ENCODE results near the gene PHLDB1.
"Not testable (repeated sequence)": the region's sequence is repeated elsewhere in the genome, so short reads cannot be mapped to it uniquely, and the experiment has no call there.

PHLDB1 gene

GRCh38 chr11:118657709-118658428 lies 50.5 kb downstream of the PHLDB1 start:
- DNase-seq (ENCODE audit: extremely low read depth in 1 of 2, low read depth in 1 of 2) = no peak

- no peak for DNase-seq (ENCODE audit: extremely low read depth in 1 of 2, low read depth in 1 of 2)
Observed at GRCh38 chr11:118658429-118659313, 51.3 kb downstream of the PHLDB1 start.

DNA sequence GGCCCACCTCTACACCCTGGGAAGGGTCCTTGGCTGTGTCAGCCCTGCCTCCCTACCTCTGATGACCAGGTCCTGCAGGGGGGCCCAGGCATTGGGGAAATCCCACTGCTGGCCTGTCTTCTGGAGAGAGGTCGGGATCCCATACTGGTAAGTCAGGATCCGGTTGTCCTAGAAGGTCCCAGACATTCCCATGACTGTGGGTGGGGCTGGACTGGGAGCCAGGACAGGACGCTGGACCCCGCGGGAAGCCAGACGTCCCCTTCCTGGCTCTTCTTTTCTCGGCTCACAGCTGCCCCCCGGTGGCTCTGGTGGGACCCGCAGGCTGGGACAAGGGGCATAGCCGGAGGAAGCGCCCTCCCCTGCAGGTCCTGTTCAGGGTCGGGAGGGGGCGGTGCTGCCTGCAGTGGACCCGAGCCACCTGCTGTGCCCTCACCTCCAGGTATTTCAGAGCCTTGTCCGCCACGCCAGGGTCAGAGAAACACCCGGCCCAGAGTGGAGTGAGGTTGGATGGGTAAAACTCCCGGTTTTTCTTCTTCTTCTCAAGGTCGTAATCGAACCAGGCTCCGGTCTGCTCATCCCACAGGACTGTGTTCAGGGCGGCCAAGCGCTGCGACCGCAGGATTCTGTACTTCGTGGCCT lies 52.0 kb downstream of the PHLDB1 start:
- DNase-seq (ENCODE audit: extremely low read depth in 1 of 2, low read depth in 1 of 2) = peak; percentile 74 to 83

DNA sequence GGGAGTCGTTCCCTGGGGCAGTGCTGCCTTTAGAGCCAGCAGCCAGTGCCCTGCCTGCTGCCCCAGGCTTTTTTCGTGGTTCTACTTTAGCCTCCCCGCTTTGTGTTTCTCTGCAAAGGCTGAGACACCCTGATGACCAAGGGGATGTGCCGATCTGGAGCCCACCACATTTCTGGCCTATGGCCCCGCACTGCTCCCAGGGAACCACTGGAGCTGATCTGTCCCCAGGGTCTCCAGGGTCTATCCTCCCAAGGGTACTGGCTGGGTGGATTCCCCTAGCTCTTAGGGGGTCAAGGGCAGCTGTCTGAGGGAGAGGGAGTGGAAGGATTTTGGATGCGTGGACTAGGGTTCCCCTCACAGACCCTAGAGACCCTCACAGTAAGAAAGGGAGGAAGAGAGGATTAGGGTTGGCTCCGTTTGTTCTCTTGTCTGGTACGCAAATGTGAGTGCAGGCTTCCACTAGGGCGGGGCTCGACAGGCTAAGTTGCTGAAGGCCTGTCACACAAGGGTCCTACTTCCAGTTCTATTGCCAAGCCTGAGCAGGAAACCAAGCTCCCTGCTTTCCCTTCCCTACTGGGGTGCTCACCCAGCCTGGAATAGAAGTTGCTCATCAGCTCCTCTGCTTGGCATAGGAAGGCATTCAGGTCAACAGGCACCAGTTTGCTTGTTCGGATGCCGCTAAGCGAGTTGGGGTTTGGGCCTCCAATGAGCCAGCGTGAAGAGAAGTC lies 52.7 kb downstream of the PHLDB1 start:
- no peak for DNase-seq (ENCODE audit: extremely low read depth in 1 of 2, low read depth in 1 of 2)

DNA sequence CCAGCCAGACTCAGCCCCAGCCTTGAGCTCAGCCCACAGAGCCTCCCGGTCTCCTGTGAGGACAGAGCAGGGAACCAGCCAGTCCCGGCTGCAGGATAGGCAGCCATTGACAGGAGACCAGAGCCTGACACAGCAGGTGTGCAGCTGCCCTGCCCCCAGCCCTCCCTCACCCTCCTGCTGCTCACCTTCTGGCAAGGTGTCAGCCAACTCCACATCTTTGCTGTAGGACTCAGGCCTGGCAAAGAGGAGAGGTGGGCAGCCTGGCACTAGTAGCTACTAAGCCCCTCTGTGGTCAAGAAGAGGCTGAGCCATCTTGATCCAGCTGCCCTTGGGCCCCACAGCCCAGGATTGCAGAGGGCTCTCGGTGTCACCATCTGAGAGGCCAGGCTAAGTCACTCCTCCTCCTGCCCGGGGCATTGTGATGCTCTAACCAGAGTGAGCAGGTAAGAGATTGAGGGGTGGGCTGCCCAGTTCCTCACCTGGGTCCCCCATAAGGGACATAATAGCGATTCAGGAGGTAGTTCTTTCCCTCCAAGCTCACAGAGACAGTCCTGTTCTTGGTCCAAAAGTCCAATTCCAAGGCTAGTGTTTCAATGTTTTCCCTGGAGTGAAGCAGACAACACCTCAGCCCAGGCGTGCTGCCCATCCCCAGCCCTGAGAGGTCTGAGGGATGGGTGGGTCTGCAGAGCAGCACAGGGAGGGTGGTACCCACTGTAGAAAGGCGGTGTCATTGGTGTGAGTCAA lies 53.4 kb downstream of the PHLDB1 start:
- DNase-seq (ENCODE audit: extremely low read depth in 1 of 2, low read depth in 1 of 2) = no peak

- no peak for DNase-seq (ENCODE audit: extremely low read depth in 1 of 2, low read depth in 1 of 2)
Observed at GRCh38 chr11:118661425-118662301, 54.2 kb downstream of the PHLDB1 start.

- DNase-seq (ENCODE audit: extremely low read depth in 1 of 2, low read depth in 1 of 2) = no peak
Observed at GRCh38 chr11:118662401-118663271, 55.2 kb downstream of the PHLDB1 start.

DNA sequence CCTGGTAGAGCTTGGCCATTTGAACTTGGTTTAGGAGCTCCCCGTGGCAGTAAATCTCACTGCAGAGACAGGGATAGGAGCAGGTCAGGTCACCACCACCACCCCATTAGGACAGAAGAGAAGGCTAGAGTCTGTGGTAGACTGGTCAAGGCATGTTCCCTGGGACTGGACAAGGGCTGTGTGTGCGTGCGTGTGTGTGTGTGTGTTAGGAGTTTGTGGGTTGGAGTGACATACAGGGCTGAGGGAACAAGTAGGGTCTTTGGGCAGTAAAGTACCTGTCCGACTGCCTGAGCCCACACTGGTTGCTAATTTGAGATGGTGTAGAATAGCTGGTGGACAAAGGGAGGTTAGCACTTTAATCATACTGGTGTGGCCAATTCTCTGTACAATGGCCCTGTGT lies 56.0 kb downstream of the PHLDB1 start:
- no peak for DNase-seq (ENCODE audit: extremely low read depth in 1 of 2, low read depth in 1 of 2)

- no peak for DNase-seq (ENCODE audit: extremely low read depth in 1 of 2, low read depth in 1 of 2)
Observed at GRCh38 chr11:118663902-118664301, 56.5 kb downstream of the PHLDB1 start.

GRCh38 chr11:118666371-118666770 lies 59.0 kb downstream of the PHLDB1 start:
- no peak for DNase-seq (ENCODE audit: extremely low read depth in 1 of 2, low read depth in 1 of 2)

DNA sequence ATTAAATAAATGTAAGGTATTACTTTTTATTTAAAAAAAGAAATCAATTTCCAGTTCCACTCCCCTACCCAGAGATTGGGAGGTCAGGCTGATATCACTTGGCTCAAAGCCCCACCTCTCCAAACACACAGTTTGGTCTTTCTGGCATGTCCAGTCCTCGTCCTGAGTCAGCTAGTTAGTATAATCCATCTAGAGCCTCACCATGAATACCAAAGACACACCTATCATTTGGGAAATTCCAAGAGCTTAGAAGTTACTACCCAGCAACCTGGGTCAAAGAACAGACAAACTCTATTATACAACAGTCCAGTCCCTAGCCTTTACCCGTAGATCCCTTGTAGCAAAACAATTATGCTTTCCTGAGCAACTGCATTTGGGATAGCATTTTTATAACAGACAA lies 62.6 kb downstream of the PHLDB1 start:
- no peak for DNase-seq (ENCODE audit: extremely low read depth in 1 of 2, low read depth in 1 of 2)

- DNase-seq (ENCODE audit: extremely low read depth in 1 of 2, low read depth in 1 of 2) = no peak
Observed at GRCh38 chr11:118671254-118671653, 63.8 kb downstream of the PHLDB1 start.

DNA sequence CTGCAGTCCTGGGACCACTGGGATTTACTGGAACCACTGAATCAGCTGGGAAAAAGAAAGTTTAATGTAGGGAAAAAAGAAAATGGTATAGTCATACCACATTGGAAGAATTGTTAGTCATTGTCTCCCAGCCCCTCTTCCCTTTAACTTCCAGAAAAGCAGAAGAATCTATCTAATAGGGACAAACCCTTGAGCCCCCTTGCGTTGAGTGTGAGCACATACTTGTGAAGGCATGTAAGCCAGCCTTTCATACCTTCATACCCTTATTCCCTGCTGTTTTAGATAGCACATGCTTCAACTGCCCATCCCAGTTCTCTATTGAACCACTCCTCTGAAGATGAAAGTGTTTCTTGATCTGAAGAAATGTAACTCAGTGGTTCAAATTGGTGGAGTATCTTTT lies 65.4 kb downstream of the PHLDB1 start:
- DNase-seq (ENCODE audit: extremely low read depth in 1 of 2, low read depth in 1 of 2) = no peak

GRCh38 chr11:118673361-118674081 lies 66.1 kb downstream of the PHLDB1 start:
- no peak for DNase-seq (ENCODE audit: extremely low read depth in 1 of 2, low read depth in 1 of 2)

- no peak for DNase-seq (ENCODE audit: extremely low read depth in 1 of 2, low read depth in 1 of 2)
Observed at GRCh38 chr11:118674082-118674435, 66.6 kb downstream of the PHLDB1 start.

DNA sequence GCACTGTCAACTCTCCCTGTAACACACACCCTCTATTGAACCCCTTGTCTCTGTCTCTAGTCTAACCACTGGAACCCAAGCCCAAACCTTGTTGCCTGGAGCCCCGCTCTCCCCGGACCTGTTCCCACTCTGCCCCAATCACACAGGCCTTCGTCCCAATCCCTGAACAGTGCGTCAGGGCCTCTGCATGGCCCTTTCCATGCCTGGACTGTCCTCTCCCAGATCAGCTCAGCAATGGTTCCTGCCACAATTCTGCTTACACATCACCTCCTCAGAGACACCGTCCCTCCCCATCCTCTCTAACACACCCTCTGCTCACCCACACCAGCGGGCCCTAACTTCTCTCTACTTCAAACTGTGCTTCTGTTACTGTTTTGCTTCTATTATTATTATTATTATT lies 70.6 kb downstream of the PHLDB1 start:
- DNase-seq (ENCODE audit: extremely low read depth in 1 of 2, low read depth in 1 of 2) = no peak

GRCh38 chr11:118678908-118679307 lies 71.5 kb downstream of the PHLDB1 start:
- not testable (repeated sequence) for DNase-seq (ENCODE audit: extremely low read depth in 1 of 2, low read depth in 1 of 2)

- DNase-seq (ENCODE audit: extremely low read depth in 1 of 2, low read depth in 1 of 2) = no peak
Observed at GRCh38 chr11:118679483-118679882, 72.1 kb downstream of the PHLDB1 start, which contains the start of gene TREH. Gene TREH (minus strand): TSS chr11:118679650. CDS start chr11:118679627, 23 bp downstream.
